ENCODE results near the gene FAM169A. TPM values are rescaled to one million over a fixed set of nuclear protein-coding genes. Genes with fewer than 3 reads are reported as not detected.

The FAM169A gene
- total RNA-seq, 4 donors from 2014 or later: under 0.01 to 26.5 (median 3.5) TPM

- H3K27ac ChIP-seq: no peak overlapping the region
- TF ChIP-seq CTCF (IDR thresholded peaks at IDR 0.05) (no peak), POLR2A (IDR thresholded peaks at IDR 0.05) (no peak)
These were observed 27.9 kb downstream of the FAM169A start for GRCh38 chr5:74838262-74838661.

GRCh38 chr5:74837115-74837514 is 29.1 kb downstream of the FAM169A start:
- no peak overlapping the region for H3K27ac ChIP-seq
- H3K9me3 ChIP-seq: no peaks in the 10 kb centered on the region
- H3K36me3 ChIP-seq: no peaks in the 10 kb centered on the region
- TF ChIP-seq CTCF (IDR thresholded peaks at IDR 0.05) (no peak), POLR2A (IDR thresholded peaks at IDR 0.05) (no peak)
- no peak overlapping the region for H3K4me3 ChIP-seq
- H3K27me3 ChIP-seq: no peaks in the 10 kb centered on the region
- no peaks in the 10 kb centered on the region for H3K4me1 ChIP-seq
- no peak for DNase-seq
- intact Hi-C loops (cut with DNase I; ENCODE audit: low total_unique reads): no loop called here

More at GRCh38 chr5:74838262-74838661, 27.9 kb downstream of the FAM169A start:
- Histone ChIP-seq H3K4me3 (no peak overlapping the region), H3K27me3 (no peaks in the 10 kb centered on the region), H3K9me3 (no peaks in the 10 kb centered on the region), H3K36me3 (no peaks in the 10 kb centered on the region), H3K4me1 (no peaks in the 10 kb centered on the region)
- intact Hi-C loops (cut with DNase I; ENCODE audit: low total_unique reads): no loop called here
- DNase-seq: no peak

- no peak overlapping the region for H3K27ac ChIP-seq
- no peaks in the 10 kb centered on the region for H3K36me3 ChIP-seq
- no peak for TF ChIP-seq POLR2A (IDR thresholded peaks at IDR 0.05)
- TF ChIP-seq CTCF (IDR thresholded peaks at IDR 0.05): no peak
- no peaks in the 10 kb centered on the region for H3K27me3 ChIP-seq
- no peaks in the 10 kb centered on the region for H3K9me3 ChIP-seq
- no peaks in the 10 kb centered on the region for H3K4me1 ChIP-seq
- H3K4me3 ChIP-seq: no peak overlapping the region
- intact Hi-C loops (cut with DNase I; ENCODE audit: low total_unique reads): no loop called here
- no peak for DNase-seq
These were observed 32.5 kb downstream of the FAM169A start for GRCh38 chr5:74833537-74834266.

- TF ChIP-seq POLR2A (IDR thresholded peaks at IDR 0.05) (no peak), CTCF (IDR thresholded peaks at IDR 0.05) (no peak)
- DNase-seq: no peak
- Histone ChIP-seq H3K4me1 (no peaks in the 10 kb centered on the region), H3K36me3 (no peaks in the 10 kb centered on the region), H3K9me3 (no peaks in the 10 kb centered on the region), H3K27me3 (no peaks in the 10 kb centered on the region), H3K4me3 (no peak overlapping the region), H3K27ac (no peak overlapping the region)
- intact Hi-C loops (cut with DNase I; ENCODE audit: low total_unique reads): no loop called here
These were observed 36.8 kb downstream of the FAM169A start for GRCh38 chr5:74829413-74829812.

- no peaks in the 10 kb centered on the region for H3K27me3 ChIP-seq
- DNase-seq: no peak
- intact Hi-C loops (cut with DNase I; ENCODE audit: low total_unique reads): no loop called here
- no peaks in the 10 kb centered on the region for H3K36me3 ChIP-seq
- TF ChIP-seq POLR2A (IDR thresholded peaks at IDR 0.05): no peak
- no peak for TF ChIP-seq CTCF (IDR thresholded peaks at IDR 0.05)
- H3K4me3 ChIP-seq: no peak overlapping the region
- H3K27ac ChIP-seq: no peak overlapping the region
- no peaks in the 10 kb centered on the region for H3K4me1 ChIP-seq
- no peaks in the 10 kb centered on the region for H3K9me3 ChIP-seq
These were observed 43.9 kb downstream of the FAM169A start for GRCh38 chr5:74822288-74822687.
